Activated CD4-positive, alpha-beta T cell treated with anti-CD3 and anti-CD28 coated beads, Interleukin-2, amount 50 U/mL, for 24 hours (primary cell): Measurements from ENCODE around the gene BRD1.

Experiments
- DNase-seq, 2 donors: peaks; one replicate each; pipeline ENCODE4 v3.0.0-alpha.2; 2020; ENCODE audit warnings: low read depth in 1 of 2, low spot score in 1 of 2

BRD1 gene

DNA sequence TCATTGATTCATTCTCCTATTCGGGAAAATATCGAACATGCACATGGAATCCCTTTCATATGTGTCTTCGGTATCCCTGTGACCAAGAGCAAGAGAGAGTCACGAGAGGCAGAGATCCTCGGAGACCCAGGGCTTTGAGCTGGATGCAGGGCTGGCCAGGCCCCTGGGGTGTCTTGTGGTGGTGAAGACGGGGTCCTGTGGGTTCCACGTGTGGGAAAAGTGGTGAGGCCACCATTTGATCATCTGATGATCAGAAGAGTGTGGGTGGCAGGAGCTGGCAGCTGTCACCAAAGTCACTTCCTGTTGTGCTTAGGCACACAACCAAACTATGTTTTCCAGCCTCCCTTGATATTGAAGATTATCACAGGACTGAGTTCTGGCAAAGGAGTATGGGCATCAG lies 94.0 kb downstream of the BRD1 start:
- no peak for DNase-seq

DNA sequence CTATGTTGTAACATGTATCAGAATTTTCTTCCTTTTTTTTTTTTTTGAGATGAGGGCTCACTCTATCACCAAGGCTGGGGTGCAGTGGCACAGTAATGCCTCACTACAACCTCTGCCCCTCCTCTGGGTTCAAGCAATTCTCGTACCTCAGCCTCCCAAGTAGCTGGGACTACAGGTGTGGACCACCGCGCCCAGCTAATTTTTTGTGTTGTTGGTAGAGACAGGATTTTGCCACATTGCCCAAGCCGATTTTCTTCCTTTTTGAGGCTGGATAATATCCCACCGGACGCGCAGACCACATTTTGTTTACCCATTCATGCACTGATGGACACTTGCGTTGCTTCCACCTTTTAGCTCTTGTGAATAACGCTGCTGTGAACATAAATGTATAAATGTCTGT lies 97.0 kb downstream of the BRD1 start:
- DNase-seq = no peak

DNA sequence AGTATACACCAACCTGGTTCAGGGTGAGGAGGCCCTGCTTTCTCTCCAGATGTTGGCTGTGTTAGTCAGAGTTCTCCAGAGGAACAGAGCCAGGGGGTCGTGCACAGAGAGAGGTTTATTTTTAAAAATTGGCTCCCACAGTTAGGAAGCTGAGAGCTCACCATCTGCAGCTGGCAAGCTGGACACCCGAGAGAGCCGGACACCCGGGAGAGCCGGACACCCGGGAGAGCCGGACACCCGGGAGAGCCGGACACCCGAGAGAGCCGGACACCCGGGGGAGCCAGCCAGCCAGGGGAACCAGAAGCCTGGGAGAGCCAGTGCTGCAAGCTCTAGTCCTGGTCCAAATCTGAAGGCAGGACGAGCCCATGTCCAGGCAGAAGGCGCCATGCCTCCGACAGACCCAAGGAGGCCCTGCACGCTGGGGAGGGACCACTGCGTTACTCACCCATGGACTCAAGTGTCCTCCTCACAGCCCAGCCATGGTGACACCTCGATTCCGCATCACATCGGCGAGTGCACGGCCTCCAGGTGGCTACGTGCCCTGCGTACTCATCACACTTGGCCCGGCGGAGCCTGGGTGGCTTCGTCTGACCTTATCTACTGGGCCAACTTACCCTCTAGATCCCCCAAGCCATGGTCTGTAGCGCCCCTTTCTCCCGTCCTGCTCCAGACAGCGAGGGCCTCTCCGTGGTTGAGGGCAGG lies 99.0 kb downstream of the BRD1 start:
- no peak for DNase-seq

DNA sequence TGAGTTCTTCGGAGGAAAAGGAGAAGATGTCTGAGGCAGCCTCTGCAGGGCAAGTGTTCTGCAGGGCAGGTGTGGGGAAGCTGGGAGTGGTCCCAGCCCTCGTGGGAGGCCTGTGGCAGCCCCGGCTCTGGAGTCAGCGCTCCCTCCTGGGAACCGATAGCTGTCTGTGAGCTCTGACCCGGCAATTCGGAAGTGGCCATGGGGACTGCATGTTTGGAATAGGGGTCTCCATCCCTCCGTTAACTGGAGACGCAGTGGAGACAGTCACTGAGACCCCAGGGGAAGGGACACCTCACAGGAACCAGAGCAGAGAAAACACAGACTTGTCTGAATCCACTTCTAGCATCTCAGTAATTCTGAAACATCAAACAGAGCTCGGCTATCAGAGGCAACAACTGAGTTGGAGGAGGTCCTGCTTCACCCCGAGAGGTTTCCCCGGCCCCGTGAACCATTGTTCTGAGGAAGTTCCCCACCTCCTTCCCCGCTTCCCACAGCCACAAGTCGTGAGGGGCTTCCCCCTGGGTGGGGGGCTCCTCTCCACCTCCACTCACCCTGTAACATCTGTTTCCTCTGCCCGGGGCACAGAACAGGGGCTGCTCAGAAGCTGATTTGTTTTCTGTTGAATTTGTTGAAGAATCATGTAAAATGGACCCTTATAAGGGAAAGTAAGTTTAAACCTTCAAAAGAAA lies 99.6 kb downstream of the BRD1 start:
- no peak for DNase-seq

DNA sequence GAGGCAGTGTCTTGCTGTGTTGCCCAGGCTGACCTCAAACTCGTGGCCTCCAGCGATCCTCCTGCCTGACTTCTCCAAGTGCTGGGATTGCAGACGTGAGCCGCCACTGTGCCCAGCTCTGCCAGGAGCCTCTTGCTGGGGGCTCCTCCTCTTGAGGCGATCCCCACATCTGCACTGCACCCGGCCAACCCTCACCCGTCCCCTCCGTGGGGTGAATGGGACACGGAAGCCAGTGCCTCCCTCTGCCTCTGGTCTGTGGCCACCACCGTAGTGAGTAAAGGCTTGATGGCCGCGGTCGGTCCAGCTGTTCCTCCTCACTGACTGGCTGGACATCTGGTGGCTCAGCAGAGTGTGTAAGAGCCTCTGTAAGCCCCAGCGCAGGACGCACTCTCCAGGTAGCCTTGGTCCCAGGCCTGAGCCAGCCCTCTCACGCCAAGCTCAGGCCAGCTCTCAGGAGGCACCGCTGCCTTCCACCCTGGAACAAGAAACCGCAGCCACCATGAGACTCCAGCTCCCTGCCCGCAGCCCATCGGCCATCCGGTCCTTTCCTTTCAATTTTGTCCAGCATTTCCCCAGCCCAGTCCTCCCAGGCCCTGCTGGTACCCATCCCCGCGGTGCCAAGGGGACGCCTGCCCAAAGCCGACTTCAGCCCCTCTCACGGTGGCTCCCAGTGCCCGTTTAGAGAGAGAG lies 100.3 kb downstream of the BRD1 start:
- no peak for DNase-seq

DNA sequence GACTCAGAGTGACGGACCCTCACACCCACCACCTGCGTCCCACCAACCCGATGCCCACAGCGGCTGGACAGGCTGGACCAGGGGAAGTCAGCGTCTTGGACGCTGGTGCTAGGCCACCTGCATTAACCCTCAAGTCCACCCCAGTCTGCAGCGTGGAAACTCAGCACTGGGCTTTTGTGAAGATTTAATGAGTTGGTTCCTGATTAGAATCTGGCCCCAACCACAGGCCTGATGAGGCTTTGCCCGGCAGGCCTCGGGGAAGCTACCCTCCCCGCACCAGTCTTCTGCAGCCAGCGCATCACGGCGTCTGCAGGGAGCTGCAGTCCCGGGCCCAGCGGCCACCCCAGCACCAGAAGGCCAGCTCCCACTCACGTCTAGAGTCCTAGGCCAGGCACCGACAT lies 101.0 kb downstream of the BRD1 start:
- DNase-seq = no peak

DNA sequence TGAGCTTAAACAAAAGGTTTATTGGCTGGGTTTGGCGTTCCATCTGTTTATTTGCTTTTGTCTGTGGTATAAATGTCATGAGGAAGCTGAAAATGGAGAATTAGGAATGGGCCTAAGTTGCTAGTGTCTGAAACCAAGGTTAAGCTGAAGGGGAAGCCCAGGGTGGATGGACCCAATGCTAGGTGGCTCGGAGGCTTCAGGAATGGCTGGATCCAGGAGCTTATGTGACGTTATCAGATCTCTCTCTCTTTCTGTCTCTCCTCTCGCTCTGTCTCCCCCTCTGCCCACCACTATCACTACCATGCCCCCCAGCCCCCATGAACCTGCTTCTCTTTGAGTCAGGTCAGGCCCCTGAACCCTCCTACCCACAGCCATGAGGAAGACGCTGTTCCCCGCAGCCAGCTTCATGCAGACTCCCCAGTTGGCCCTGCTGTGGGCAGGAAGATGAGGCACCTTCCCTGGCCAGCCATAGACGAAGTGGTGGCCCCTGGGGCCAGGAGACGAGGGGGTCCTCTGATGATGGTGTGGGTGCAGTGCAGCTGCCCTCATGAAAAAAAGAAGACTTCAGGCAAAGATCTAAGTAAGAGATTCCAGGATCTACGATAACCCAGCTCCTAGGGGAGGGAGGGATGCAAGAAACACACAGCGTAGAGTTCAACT lies 101.5 kb downstream of the BRD1 start:
- no peak for DNase-seq

DNA sequence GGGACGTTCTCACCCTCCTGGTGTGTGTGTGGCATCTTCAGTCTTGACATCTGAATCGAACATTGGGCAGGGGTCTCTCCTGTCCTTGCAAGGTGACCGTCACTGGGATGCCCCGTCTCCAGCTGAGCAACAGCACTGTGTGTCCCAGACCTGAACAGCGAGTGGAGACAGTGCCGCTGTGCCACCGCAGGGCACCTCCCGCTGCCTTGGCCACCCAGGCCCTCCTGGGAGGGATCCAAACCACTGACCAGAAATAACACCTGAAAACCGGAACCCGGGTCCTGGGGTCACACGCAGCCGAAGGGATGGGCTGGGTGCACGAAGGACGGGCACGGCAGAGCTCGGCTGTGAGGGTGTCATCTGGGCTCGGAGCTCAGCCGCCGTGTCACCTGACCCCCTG lies 102.2 kb downstream of the BRD1 start:
- DNase-seq = no peak

DNA sequence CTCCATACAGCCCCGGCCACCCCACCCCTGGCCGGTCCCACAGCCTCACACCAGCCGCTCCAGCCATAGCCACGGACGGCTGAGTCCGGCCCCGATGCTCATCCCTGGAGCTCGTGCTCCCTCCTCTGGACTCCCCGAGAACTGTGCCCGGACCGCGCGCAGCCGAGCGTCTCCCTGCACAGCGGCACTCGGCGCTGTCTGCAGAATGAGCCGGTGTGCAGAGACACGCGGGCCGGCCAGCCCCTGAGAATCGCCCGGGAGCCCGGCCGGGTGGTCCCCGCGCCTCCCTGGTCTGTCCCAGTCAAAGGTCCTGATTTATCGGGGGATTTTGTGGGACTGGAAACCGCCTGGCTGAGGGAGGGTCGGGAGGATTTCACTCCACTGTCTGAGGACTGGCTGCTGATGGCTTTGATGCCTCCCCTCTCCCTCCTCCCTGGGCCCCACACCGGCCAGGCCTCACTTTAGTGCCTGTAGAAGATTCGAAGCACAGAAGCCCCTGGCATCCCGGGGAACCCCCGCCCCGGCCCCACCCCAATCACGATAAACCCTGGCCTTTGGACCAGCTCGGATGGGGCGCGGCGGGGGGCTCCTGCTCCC lies 102.7 kb downstream of the BRD1 start:
- peak; percentile 48 to 56 for DNase-seq

DNA sequence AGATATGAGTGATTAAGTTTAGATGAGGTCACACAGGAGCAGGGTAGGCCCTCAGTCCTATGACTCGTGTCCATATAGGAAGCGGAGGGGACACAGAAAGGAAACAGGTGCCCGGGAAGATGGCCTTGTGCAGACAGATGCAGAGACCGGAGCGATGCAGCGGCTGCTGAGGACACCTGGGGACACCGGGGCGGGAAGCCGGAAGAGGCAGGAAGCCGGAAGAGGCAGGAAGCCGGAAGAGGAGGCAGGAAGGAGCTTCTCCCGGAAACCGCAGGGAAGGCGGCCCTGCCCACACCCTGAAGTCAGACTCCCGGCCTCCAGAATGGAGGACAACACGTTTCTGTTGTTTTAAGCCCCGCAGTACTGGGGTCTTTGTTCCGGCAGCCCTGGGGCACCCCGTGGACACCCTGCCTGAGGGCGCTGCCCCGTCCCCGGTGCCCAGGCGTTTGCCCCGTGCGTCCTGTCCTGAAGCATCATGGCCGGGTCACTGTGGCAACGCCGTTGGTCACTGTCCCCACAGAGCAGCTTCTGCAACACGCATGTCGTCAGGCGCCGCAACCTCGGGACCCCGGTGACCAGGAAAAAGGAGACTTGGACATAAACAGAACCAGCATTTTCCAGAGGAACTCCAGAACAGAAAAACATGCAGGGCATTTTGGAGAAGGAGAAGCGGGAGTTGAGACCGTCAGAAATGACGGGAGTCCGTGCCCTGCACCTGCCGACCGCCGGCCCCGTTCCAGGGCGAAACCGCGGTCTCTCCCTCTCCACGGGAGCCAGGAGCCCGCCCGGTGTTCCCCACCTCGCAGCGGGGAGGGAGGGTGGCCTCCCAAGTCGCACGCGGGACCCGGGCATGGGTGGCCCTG lies 103.4 kb downstream of the BRD1 start:
- peak; percentile 23 to 49 for DNase-seq

DNA sequence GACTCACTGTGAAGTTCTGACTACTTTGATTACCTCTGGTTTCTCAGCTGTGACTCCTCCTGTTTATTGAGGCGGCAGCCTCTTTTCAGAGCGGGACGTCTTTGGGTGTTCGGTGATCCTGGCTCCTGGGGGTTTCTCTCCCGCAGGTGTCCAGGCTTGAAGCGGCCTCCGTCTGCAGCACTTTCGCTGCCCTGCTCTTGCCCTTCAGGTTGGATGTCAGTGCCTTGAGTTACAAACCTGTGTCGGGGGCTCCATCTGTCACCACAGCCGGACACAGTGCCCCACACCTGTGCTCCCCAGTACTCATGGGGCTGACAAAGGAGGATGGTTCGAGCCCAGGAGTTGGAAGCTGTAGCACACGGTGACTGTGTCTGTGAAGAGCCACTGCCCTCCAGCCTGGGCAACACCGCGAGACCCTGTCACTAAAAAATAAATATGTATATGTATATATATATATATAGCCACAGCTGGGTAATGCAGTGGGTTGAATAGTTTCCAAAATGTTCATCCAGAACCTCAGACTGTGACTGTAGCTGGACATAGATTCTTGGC lies 104.1 kb downstream of the BRD1 start:
- no peak for DNase-seq
